K562 (cell line): Measurements from ENCODE around the gene KCNH8. TPM values are rescaled to one million over a fixed set of nuclear protein-coding genes. Genes with fewer than 3 reads are reported as not detected.

Experiments used
- ATAC-seq: fragments of 200-7000 bp; cut with Tn5 transposase; 3 replicates; pipeline ENCODE4 v1.9.1; 2020; ENCODE audit warnings: moderate library complexity
- BruUV-seq: library from RNA; stranded (reverse); fragments of 400-500 nt; replicated peaks from 2 replicates; lab custom pipeline; 2021; lab: Mats Ljungman, UMichigan
- CTCF ChIA-PET: fragments of 300-600 bp; formaldehyde crosslinking; extraction: SDS; loops from one replicate; lab custom pipeline; 2021; ENCODE audit warnings: low intra/inter-chr PET ratio; lab: Yijun Ruan, JAX
- POLR2A ChIA-PET: fragments of 300-600, 350-650 bp; sonication (Branson Sonifier 250); formaldehyde crosslinking; extraction: SDS; loops from one replicate; lab custom pipeline; 2021; ENCODE audit warnings: antibody characterized with exemption, inconsistent platforms; lab: Yijun Ruan, JAX
- DNase-seq, 4 experiments: peaks; one replicate each; pipeline versions ENCODE4 v3.0.0 to v3.0.0-alpha.2; 2011 to 2018; ENCODE audit warnings: low spot score in 3 of 4, mixed read lengths in 3 of 4; ENCODE audit errors: extremely low read depth in 1 of 4
- FAIRE-seq: peaks from 2 replicates; lab custom pipeline; 2011; peaks lifted over from hg19 to GRCh38; lab: Jason Lieb, UNC
- H2AFZ ChIP-seq: 2 replicates; pipeline ENCODE4 v1.6.0; 2011; ENCODE audit warnings: low read depth, low read length, control low read depth, inconsistent platforms
- H3K27ac ChIP-seq: fragments of 200-600 bp; 3 replicates; pipeline ENCODE4 v1.8.0; 2011; ENCODE audit warnings: low read depth, mild to moderate bottlenecking, control low read depth, inconsistent platforms, low read length, moderate library complexity, mixed read lengths; ENCODE audit errors: extremely low read depth
- H3K27me3 ChIP-seq, 2 experiments: fragments of 300-600 bp in 1 of 2; 2 replicates in 1 of 2; 3 replicates in 1 of 2; pipeline versions ENCODE4 v1.6.0 to v1.8.0; 2011; ENCODE audit warnings: inconsistent platforms in 2 of 2, low read length in 2 of 2, mild to moderate bottlenecking in 1 of 2, mixed read lengths in 1 of 2, moderate library complexity in 1 of 2; ENCODE audit not compliant: control insufficient read depth in 2 of 2, insufficient read depth in 2 of 2
- H3K36me3 ChIP-seq: fragments of 300-600 bp; 3 replicates; pipeline ENCODE4 v1.8.0; 2011; ENCODE audit warnings: mild to moderate bottlenecking, low read length, inconsistent platforms; ENCODE audit not compliant: control insufficient read depth, insufficient read depth
- H3K4me1 ChIP-seq, 2 experiments: fragments of 200-600 bp in 1 of 2; replicated peaks in 1 of 2; 2 replicates in 1 of 2; 3 replicates in 1 of 2; pipeline versions ENCODE4 v1.5.1 to v1.8.0; 2011; ENCODE audit warnings: inconsistent platforms in 2 of 2, low read length in 2 of 2, mild to moderate bottlenecking in 1 of 2, mixed read lengths in 1 of 2, moderate library complexity in 1 of 2; ENCODE audit not compliant: control insufficient read depth in 2 of 2, insufficient read depth in 2 of 2
- H3K4me2 ChIP-seq: 2 replicates; pipeline ENCODE4 v1.6.1; 2011; ENCODE audit warnings: low read length, control low read depth, inconsistent platforms, mixed read lengths; ENCODE audit not compliant: insufficient read depth
- H3K4me3 ChIP-seq: fragments of 200-600 bp; sonication (generic), shearing (Covaris generic); 2 replicates; pipeline ENCODE4 v1.5.1; 2016; ENCODE audit warnings: control low read depth, inconsistent platforms
- H3K79me2 ChIP-seq: fragments of 200-600 bp; 3 replicates; pipeline ENCODE4 v1.8.0; 2011; ENCODE audit warnings: low read length, inconsistent platforms; ENCODE audit not compliant: control insufficient read depth, insufficient read depth
- H3K9ac ChIP-seq, 2 experiments: 2 replicates each; pipeline versions ENCODE4 v1.6.0 to v1.6.1; 2011; ENCODE audit warnings: low read depth in 2 of 2, low read length in 2 of 2, control low read depth in 1 of 2, inconsistent platforms in 1 of 2, mild to moderate bottlenecking in 1 of 2, mixed read lengths in 1 of 2; ENCODE audit not compliant: insufficient read depth in 1 of 2
- H3K9me1 ChIP-seq: one replicate; pipeline ENCODE4 v1.6.0; 2011; ENCODE audit warnings: inconsistent platforms, mild to moderate bottlenecking, low read length, moderate library complexity; ENCODE audit not compliant: control insufficient read depth, insufficient read depth
- H3K9me3 ChIP-seq: replicated peaks from 2 replicates; pipeline ENCODE4 v1.5.1; 2011; ENCODE audit warnings: low read depth, low read length, inconsistent platforms; ENCODE audit not compliant: control insufficient read depth, insufficient read depth
- H4K20me1 ChIP-seq: replicated peaks from 2 replicates; pipeline ENCODE4 v1.6.1; 2011; ENCODE audit warnings: low read length, inconsistent platforms, mixed read lengths; ENCODE audit not compliant: control insufficient read depth, insufficient read depth
- CCAR2 ChIP-seq: fragments of 200-400 bp; formaldehyde crosslinking; IDR thresholded peaks from 2 replicates; pipeline ENCODE4 v1.6.1; 2017; ENCODE audit warnings: mild to moderate bottlenecking, low read depth, low read length
- GATAD2B ChIP-seq: fragments of 450-650 bp; IDR thresholded peaks from 2 replicates; pipeline ENCODE4 v1.6.1; 2017; ENCODE audit warnings: mild to moderate bottlenecking, borderline replicate concordance
- NELFE ChIP-seq: IDR thresholded peaks from 2 replicates; pipeline ENCODE4 v1.6.1; 2011; ENCODE audit warnings: mild to moderate bottlenecking; ENCODE audit not compliant: insufficient read depth, insufficient read length
- TCF7 ChIP-seq: sonication (generic); IDR thresholded peaks from 2 replicates; pipeline ENCODE4 v1.6.1; 2016; ENCODE audit warnings: antibody characterized with exemption, borderline replicate concordance
- ZNF212 ChIP-seq: fragments of 450-650 bp; formaldehyde crosslinking; IDR thresholded peaks from 2 replicates; pipeline ENCODE4 v1.4.0; 2020; ENCODE audit warnings: mild to moderate bottlenecking
- ZNF311 ChIP-seq: fragments of 250-450 bp; sonication (Bioruptor Pico); IDR thresholded peaks from 2 replicates; pipeline ENCODE4 v1.4.0; 2020; ENCODE audit warnings: mild to moderate bottlenecking, moderate library complexity
- WGBS: fragments of 100-300 bp; shearing (Covaris generic); methylation state at CpG from one replicate; pipeline ENCODE4 v1.1.6; 2016; ENCODE audit warnings: low coverage, mixed read lengths; ENCODE audit not compliant: insufficient coverage; ENCODE audit errors: missing lambda C conversion rate; 5-methylcytosine and 5-hydroxymethylcytosine counted together
- in situ Hi-C: fragments of 300-500 bp; cut with MboI; formaldehyde crosslinking; loops from 4 replicates; pipeline ENCODE4 v1.15.0; 2018; ENCODE audit warnings: inconsistent platforms, mixed read lengths
- intact Hi-C: fragments of 100-400 bp; cut with micrococcal nuclease; formaldehyde crosslinking; loops from 2 replicates; pipeline ENCODE4 v1.14.2; 2022
- polyA plus RNA-seq, 8 experiments: library from polyadenylated mRNA; depleted of rRNA in 4 of 8; stranded (reverse) in 5 of 8; unstranded in 3 of 8; fragments of >200 nt; fragmentation: Nextera tagmentation in 2 of 8; fragmentation: Illumina TruSeq in 1 of 8; extraction: Ambion mirVana in 2 of 8; extraction: Trizol in 1 of 8; gene quantifications; 2 replicates each; pipeline versions ENCODE4 v1.2.1 to v1.2.3, GENCODE V29; 2011 to 2014; ENCODE audit warnings: inconsistent platforms in 1 of 8, missing spikeins in 1 of 8
- total RNA-seq, 7 experiments: library from RNA; depleted of rRNA in 6 of 7; stranded (reverse); fragments of >200 nt in 6 of 7; fragmentation: Illumina TruSeq in 2 of 7; extraction: Trizol in 2 of 7; gene quantifications; 2 replicates each; pipeline versions ENCODE4 v1.2.1 to v1.2.3, GENCODE V29; 2011 to 2021; ENCODE audit warnings: low replicate concordance in 1 of 7
- TF ChIP-seq, protein P1 (sequence below): fragments of 450-650 bp; formaldehyde crosslinking; conservative IDR thresholded peaks from 2 replicates; pipeline ENCODE4 v1.4.0; 2022; ENCODE audit warnings: mild to moderate bottlenecking, missing genetic modification characterization
- TF ChIP-seq, protein P2 (sequence below): fragments of 450-650 bp; IDR thresholded peaks from 2 replicates; pipeline ENCODE4 v1.6.1; 2016; ENCODE audit warnings: missing biosample characterization, missing genetic modification characterization

Gene KCNH8
- total and polyA plus RNA-seq, 9 of the 15 experiments (the other 6 are each of a cell fraction or from before 2014, with no cell fraction given) = 0.02 to 0.08 (median 0.04) TPM; not detected in 6

DNA sequence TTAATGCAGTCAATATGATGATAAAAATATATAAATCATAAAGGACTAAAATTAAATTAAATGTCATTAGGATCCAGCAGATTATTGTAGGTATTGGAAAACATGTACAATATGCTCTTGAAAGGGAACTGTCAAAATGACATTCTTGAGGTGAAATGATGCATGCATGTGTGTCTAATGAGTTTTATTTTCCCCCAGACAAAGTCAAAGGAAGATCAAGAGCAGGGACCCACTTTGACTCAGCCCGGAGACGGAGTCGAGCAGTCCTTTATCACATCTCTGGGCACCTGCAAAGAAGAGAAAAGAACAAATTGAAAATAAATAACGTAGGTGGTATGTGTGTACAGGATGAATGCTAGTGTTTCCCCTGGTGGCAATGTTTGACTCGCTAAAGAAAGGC is 194.1 kb downstream of the KCNH8 start (continued):
- TF ChIP-seq ZNF311 (CRISPR knock-in tag) (no peak), GATAD2B (no peak), ZNF212 (CRISPR knock-in tag) (no peak), TCF7 (no peak), CCAR2 (no peak)
- TF ChIP-seq, protein P1, sequence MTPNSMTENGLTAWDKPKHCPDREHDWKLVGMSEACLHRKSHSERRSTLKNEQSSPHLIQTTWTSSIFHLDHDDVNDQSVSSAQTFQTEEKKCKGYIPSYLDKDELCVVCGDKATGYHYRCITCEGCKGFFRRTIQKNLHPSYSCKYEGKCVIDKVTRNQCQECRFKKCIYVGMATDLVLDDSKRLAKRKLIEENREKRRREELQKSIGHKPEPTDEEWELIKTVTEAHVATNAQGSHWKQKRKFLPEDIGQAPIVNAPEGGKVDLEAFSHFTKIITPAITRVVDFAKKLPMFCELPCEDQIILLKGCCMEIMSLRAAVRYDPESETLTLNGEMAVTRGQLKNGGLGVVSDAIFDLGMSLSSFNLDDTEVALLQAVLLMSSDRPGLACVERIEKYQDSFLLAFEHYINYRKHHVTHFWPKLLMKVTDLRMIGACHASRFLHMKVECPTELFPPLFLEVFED (CRISPR knock-in tag) = no peak
- TF ChIP-seq, protein P2, sequence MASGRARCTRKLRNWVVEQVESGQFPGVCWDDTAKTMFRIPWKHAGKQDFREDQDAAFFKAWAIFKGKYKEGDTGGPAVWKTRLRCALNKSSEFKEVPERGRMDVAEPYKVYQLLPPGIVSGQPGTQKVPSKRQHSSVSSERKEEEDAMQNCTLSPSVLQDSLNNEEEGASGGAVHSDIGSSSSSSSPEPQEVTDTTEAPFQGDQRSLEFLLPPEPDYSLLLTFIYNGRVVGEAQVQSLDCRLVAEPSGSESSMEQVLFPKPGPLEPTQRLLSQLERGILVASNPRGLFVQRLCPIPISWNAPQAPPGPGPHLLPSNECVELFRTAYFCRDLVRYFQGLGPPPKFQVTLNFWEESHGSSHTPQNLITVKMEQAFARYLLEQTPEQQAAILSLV = no peak

DNA sequence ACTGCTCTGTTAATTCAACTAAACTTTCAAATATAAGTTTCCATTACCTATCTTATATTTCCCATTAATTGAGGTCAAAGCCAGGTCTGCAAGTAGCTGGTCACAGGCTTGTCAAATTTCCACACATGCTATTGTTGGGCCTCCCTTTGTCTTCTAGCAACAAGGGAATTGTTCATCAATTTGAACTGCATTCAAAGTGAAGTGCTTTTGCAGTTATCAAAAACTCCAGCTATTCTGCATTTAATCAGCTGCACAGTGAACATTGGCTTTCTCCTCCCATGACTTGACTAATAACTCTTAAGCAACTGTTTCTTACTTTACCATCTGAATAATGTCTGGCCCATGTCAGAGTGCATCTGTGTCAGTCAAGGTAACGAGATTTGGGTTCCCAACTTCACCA is 198.4 kb downstream of the KCNH8 start:
- ATAC-seq = no peak
- WGBS = 0% methylated on average over 1 of the region's 1 CpG
- intact Hi-C loops = no loop called here
- ChIA-PET CTCF (no interaction called here), POLR2A (no interaction called here)
- H3K27me3 ChIP-seq = no peaks in the 10 kb centered on the region
- no peak overlapping the region for H2AFZ ChIP-seq
- no peaks in the 10 kb centered on the region for H3K4me1 ChIP-seq
- no TSS peak for BruUV-seq
- TF ChIP-seq NELFE = no peak
- in situ Hi-C loops = no loop called here
- H3K4me2 ChIP-seq = no peak overlapping the region
- no peak overlapping the region for H3K4me3 ChIP-seq
- no peaks in the 10 kb centered on the region for H4K20me1 ChIP-seq
- no peaks in the 10 kb centered on the region for H3K9me1 ChIP-seq
- no peak overlapping the region for H3K27ac ChIP-seq
- no peak for DNase-seq
- H3K36me3 ChIP-seq = no peaks in the 10 kb centered on the region
- H3K9me3 ChIP-seq = no peaks in the 10 kb centered on the region
- no peaks in the 10 kb centered on the region for H3K79me2 ChIP-seq
- H3K9ac ChIP-seq = no peak overlapping the region
- FAIRE-seq = no peak
